Neural cell (in vitro differentiated cells): Measurements from ENCODE around the gene RAB15.

Source experiments
- EP300 ChIP-seq: fragments of 450-650 bp; conservative IDR thresholded peaks from 2 replicates; pipeline ENCODE4 v1.6.1; 2014; ENCODE audit warnings: antibody characterized with exemption, mild to moderate bottlenecking, moderate library complexity; ENCODE audit not compliant: poor library complexity, severe bottlenecking
- EZH2 ChIP-seq: fragments of 200-600, 300-800 bp; shearing (Covaris generic), sonication (generic); IDR thresholded peaks from 2 replicates; pipeline ENCODE4 v1.6.1; 2014; ENCODE audit warnings: antibody characterized with exemption, low read length, borderline replicate concordance, mild to moderate bottlenecking; ENCODE audit not compliant: insufficient read depth, poor library complexity, severe bottlenecking
- MXI1 ChIP-seq: fragments of 450-650 bp; conservative IDR thresholded peaks from 2 replicates; pipeline ENCODE4 v1.6.1; 2014; ENCODE audit warnings: antibody characterized with exemption, mild to moderate bottlenecking; ENCODE audit not compliant: poor library complexity, severe bottlenecking
- POLR2AphosphoS5 ChIP-seq: IDR thresholded peaks from 2 replicates; pipeline ENCODE4 v1.6.1; 2012
- RAD21 ChIP-seq: fragments of 450-650 bp; conservative IDR thresholded peaks from 2 replicates; pipeline ENCODE4 v1.6.1; 2014; ENCODE audit warnings: antibody characterized with exemption, mild to moderate bottlenecking, moderate library complexity
- TF ChIP-seq, protein P1 (sequence below): fragments of 450-650 bp; IDR thresholded peaks from 2 replicates; pipeline ENCODE4 v1.5.1; 2014; ENCODE audit warnings: antibody characterized with exemption, mild to moderate bottlenecking, moderate library complexity; ENCODE audit not compliant: poor library complexity, severe bottlenecking

DNA sequence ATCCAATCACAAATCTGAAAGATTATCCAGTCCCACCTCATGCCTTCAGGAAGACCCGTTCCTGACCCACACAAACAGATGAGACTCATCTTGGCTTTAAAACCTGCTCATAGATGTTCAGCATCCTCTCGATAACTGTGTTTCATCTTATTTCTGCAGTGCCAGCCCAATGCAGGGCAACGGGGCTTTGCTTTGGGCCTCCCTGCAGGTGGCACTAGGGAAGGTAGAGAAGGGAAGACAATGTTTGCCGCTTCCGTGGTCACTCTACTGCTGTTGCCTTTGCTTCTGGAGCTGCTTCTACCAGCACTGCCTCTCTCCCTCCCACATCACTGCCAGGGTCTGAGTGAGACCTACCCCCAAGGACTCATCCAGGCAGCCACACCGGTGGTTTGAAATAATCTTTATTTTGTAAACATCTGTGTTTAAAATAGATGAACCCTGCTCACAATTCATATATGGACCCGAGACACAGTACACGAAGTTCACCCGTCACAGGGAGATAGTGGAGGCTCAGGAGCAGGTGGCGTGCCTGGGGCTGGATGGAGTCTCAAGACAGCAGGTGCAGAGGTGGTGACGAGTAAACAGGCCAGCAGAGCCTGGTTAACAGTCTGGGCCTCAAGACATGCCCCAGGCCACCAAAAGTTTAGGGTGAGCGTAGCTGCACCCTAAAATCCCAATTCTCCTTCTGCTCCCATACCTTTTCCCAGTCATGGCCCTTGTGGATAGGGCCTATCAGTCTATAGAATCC is 26.5 kb downstream of the RAB15 start:
- no peak for TF ChIP-seq EZH2
- TF ChIP-seq, protein P1, sequence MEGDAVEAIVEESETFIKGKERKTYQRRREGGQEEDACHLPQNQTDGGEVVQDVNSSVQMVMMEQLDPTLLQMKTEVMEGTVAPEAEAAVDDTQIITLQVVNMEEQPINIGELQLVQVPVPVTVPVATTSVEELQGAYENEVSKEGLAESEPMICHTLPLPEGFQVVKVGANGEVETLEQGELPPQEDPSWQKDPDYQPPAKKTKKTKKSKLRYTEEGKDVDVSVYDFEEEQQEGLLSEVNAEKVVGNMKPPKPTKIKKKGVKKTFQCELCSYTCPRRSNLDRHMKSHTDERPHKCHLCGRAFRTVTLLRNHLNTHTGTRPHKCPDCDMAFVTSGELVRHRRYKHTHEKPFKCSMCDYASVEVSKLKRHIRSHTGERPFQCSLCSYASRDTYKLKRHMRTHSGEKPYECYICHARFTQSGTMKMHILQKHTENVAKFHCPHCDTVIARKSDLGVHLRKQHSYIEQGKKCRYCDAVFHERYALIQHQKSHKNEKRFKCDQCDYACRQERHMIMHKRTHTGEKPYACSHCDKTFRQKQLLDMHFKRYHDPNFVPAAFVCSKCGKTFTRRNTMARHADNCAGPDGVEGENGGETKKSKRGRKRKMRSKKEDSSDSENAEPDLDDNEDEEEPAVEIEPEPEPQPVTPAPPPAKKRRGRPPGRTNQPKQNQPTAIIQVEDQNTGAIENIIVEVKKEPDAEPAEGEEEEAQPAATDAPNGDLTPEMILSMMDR, result no peak
- TF ChIP-seq POLR2AphosphoS5, result no peak
- TF ChIP-seq EP300, result no peak
- TF ChIP-seq RAD21, result no peak
- no peak for TF ChIP-seq MXI1
